ENCODE data around the gene HMGN4. TPM values are rescaled to one million over a fixed set of nuclear protein-coding genes. Genes with fewer than 3 reads are reported as not detected.

HMGN4 gene
- total RNA-seq, 2 donors from 2014 or later = 53.5 to 83.0 TPM

- TF ChIP-seq CTCF (IDR thresholded peaks at IDR 0.05) = no peak
- no peak for TF ChIP-seq POLR2AphosphoS5 (IDR thresholded peaks at IDR 0.05)
- no peak for TF ChIP-seq POLR2A (IDR thresholded peaks at IDR 0.05)
- H3K4me3 ChIP-seq = no peak overlapping the region
Observed at GRCh38 chr6:26576407-26576843, 38.3 kb downstream of the HMGN4 start.

GRCh38 chr6:26576929-26577719, 39.0 kb downstream of the HMGN4 start:
- no peaks in the 10 kb centered on the region for H3K4me1 ChIP-seq (replicated peaks)
- intact Hi-C loops (cut with DNase I) = no loop called here
- H3K4me3 ChIP-seq = no peak overlapping the region
- TF ChIP-seq CTCF (IDR thresholded peaks at IDR 0.05) = no peak
- TF ChIP-seq POLR2A (IDR thresholded peaks at IDR 0.05) = no peak
- TF ChIP-seq POLR2AphosphoS5 (IDR thresholded peaks at IDR 0.05) = no peak
- H3K36me3 ChIP-seq = no peaks in the 10 kb centered on the region
- WGBS = 6% methylated on average over 31 of the region's 31 CpGs
- H3K9me3 ChIP-seq = no peaks in the 10 kb centered on the region
- no peak overlapping the region for H3K27ac ChIP-seq
- no peak for DNase-seq (ENCODE audit: low spot score)
- H3K27me3 ChIP-seq (replicated peaks; ENCODE audit: insufficient read depth) = no peaks in the 10 kb centered on the region

More at GRCh38 chr6:26576407-26576843, 38.3 kb downstream of the HMGN4 start:
- Histone ChIP-seq H3K27me3 (replicated peaks; ENCODE audit: insufficient read depth) (no peaks in the 10 kb centered on the region), H3K9me3 (no peaks in the 10 kb centered on the region), H3K36me3 (no peaks in the 10 kb centered on the region), H3K4me1 (replicated peaks) (no peaks in the 10 kb centered on the region), H3K27ac (no peak overlapping the region)
- intact Hi-C loops (cut with DNase I) = no loop called here
- no peak for DNase-seq (ENCODE audit: low spot score)
- WGBS = 46% methylated on average over 7 of the region's 7 CpGs

GRCh38 chr6:26577720-26578072, 39.5 kb downstream of the HMGN4 start:
- no peak overlapping the region for H3K4me3 ChIP-seq
- H3K27ac ChIP-seq = no peak overlapping the region
- 13% methylated on average over 17 of the region's 17 CpGs for WGBS

GRCh38 chr6:26578279-26578678, 40.1 kb downstream of the HMGN4 start:
- 82% methylated on average over 6 of the region's 6 CpGs for WGBS
- H3K4me3 ChIP-seq = no peak overlapping the region

More at GRCh38 chr6:26577720-26578072, 39.5 kb downstream of the HMGN4 start:
- intact Hi-C loops (cut with DNase I) = no loop called here
- no peak for DNase-seq (ENCODE audit: low spot score)
- TF ChIP-seq POLR2A (IDR thresholded peaks at IDR 0.05) = no peak
- TF ChIP-seq CTCF (IDR thresholded peaks at IDR 0.05) = no peak
- no peak for TF ChIP-seq POLR2AphosphoS5 (IDR thresholded peaks at IDR 0.05)
- no peaks in the 10 kb centered on the region for H3K36me3 ChIP-seq
- no peaks in the 10 kb centered on the region for H3K4me1 ChIP-seq (replicated peaks)
- no peaks in the 10 kb centered on the region for H3K9me3 ChIP-seq
- no peaks in the 10 kb centered on the region for H3K27me3 ChIP-seq (replicated peaks; ENCODE audit: insufficient read depth)

More at GRCh38 chr6:26578279-26578678, 40.1 kb downstream of the HMGN4 start:
- TF ChIP-seq POLR2AphosphoS5 (IDR thresholded peaks at IDR 0.05) (no peak), CTCF (IDR thresholded peaks at IDR 0.05) (no peak), POLR2A (IDR thresholded peaks at IDR 0.05) (no peak)
- intact Hi-C loops (cut with DNase I) = no loop called here
- no peaks in the 10 kb centered on the region for H3K4me1 ChIP-seq (replicated peaks)
- no peaks in the 10 kb centered on the region for H3K9me3 ChIP-seq
- H3K27ac ChIP-seq = no peak overlapping the region
- no peaks in the 10 kb centered on the region for H3K27me3 ChIP-seq (replicated peaks; ENCODE audit: insufficient read depth)
- no peak for DNase-seq (ENCODE audit: low spot score)
- H3K36me3 ChIP-seq = no peaks in the 10 kb centered on the region

Measured in prostate gland (tissue), 2 donors.